Measurements from ENCODE around the gene ST7.

ST7 gene

GRCh38 chr7:116980354-116980753, 27.1 kb downstream of the ST7 start:
- no peak for DNase-seq

- peak; percentile 46 for DNase-seq
Observed at GRCh38 chr7:116981939-116982338, 28.6 kb downstream of the ST7 start.

GRCh38 chr7:116984511-116984910, 31.2 kb downstream of the ST7 start:
- DNase-seq, result no peak

- peak; percentile 50 for DNase-seq
Observed at GRCh38 chr7:116984917-116985316, 31.6 kb downstream of the ST7 start.

- no peak for DNase-seq
Observed at GRCh38 chr7:116985575-116985974, 32.3 kb downstream of the ST7 start.

GRCh38 chr7:116986611-116987565, 33.6 kb downstream of the ST7 start:
- DNase-seq, result no peak

- peak; percentile 34 for DNase-seq
Observed at GRCh38 chr7:116988363-116988989, 35.2 kb downstream of the ST7 start.

GRCh38 chr7:116990056-116990455, 36.8 kb downstream of the ST7 start:
- DNase-seq, result no peak

- no peak for DNase-seq
Observed at GRCh38 chr7:116991233-116991632, 37.9 kb downstream of the ST7 start.

- DNase-seq, result peak; percentile 39
Observed at GRCh38 chr7:116994611-116995010, 41.3 kb downstream of the ST7 start.

- DNase-seq, result no peak
Observed at GRCh38 chr7:116997972-116998371, 44.7 kb downstream of the ST7 start.

GRCh38 chr7:116998567-116999175, 45.4 kb downstream of the ST7 start:
- no peak for DNase-seq

- DNase-seq, result no peak
Observed at GRCh38 chr7:116999311-116999710, 46.0 kb downstream of the ST7 start.

- DNase-seq, result no peak
Observed at GRCh38 chr7:117001283-117001682, 48.0 kb downstream of the ST7 start.

GRCh38 chr7:117004899-117005298, 51.6 kb downstream of the ST7 start:
- DNase-seq, result no peak

- DNase-seq, result no peak
Observed at GRCh38 chr7:117005449-117005848, 52.1 kb downstream of the ST7 start.

GRCh38 chr7:117006907-117007684, 53.8 kb downstream of the ST7 start:
- DNase-seq, result no peak

GRCh38 chr7:117008118-117008885, 55.0 kb downstream of the ST7 start:
- no peak for DNase-seq

- DNase-seq, result peak; percentile 44
Observed at GRCh38 chr7:117008886-117009531, 55.7 kb downstream of the ST7 start.

GRCh38 chr7:117009705-117010361, 56.5 kb downstream of the ST7 start:
- DNase-seq, result no peak

Measured in inflammatory macrophage treated with lipopolysaccharide for 4 hours (primary cell).